GM23338 (cell line): Measurements from ENCODE around the gene ESRRB. TPM values are rescaled to one million over a fixed set of nuclear protein-coding genes. Genes with fewer than 3 reads are reported as not detected.

Experiments used
- ATAC-seq: fragments of 200-7000 bp; cut with Tn5 transposase; 3 replicates; pipeline ENCODE4 v1.9.1; 2020
- DNase-seq: peaks from one replicate; pipeline ENCODE4 v3.0.0-alpha.2; 2015; ENCODE audit warnings: low spot score
- H2AFZ ChIP-seq: fragments of 200-600 bp; sonication (generic); 2 replicates; pipeline ENCODE4 v1.8.0; 2016; ENCODE audit warnings: antibody characterized with exemption, mild to moderate bottlenecking, moderate library complexity
- H3F3A ChIP-seq: fragments of 200-600 bp; sonication (generic); replicated peaks from 2 replicates; pipeline ENCODE4 v1.8.0; 2017; ENCODE audit warnings: antibody characterized with exemption, mixed run types, low read depth
- H3K27ac ChIP-seq: fragments of 200-600 bp; sonication (generic); 2 replicates; pipeline ENCODE4 v1.6.1; 2016; ENCODE audit warnings: low read depth
- H3K27me3 ChIP-seq: fragments of 200-600 bp; sonication (generic); 2 replicates; pipeline ENCODE4 v1.8.0; 2016; ENCODE audit warnings: mild to moderate bottlenecking, mixed run types, moderate library complexity; ENCODE audit not compliant: insufficient read depth
- H3K36me3 ChIP-seq: fragments of 200-600 bp; sonication (generic); 2 replicates; pipeline ENCODE4 v1.8.0; 2016; ENCODE audit warnings: mild to moderate bottlenecking; ENCODE audit not compliant: insufficient read depth
- H3K4me1 ChIP-seq: fragments of 200-600 bp; sonication (generic); 2 replicates; pipeline ENCODE4 v1.8.0; 2016; ENCODE audit warnings: mild to moderate bottlenecking, moderate library complexity; ENCODE audit not compliant: insufficient read depth
- H3K4me2 ChIP-seq: fragments of 200-600 bp; sonication (generic); 2 replicates; pipeline ENCODE4 v1.7.1; 2017; ENCODE audit warnings: mixed run types
- H3K4me3 ChIP-seq: fragments of 200-600 bp; sonication (generic); 2 replicates; pipeline ENCODE4 v1.6.1; 2016; ENCODE audit warnings: mixed run types
- H3K79me2 ChIP-seq: fragments of 200-600 bp; sonication (generic); replicated peaks from 2 replicates; pipeline ENCODE4 v1.8.0; 2017; ENCODE audit warnings: mild to moderate bottlenecking; ENCODE audit not compliant: insufficient read depth
- H3K9me2 ChIP-seq: fragments of 200-600 bp; sonication (generic); 2 replicates; pipeline ENCODE4 v1.8.0; 2017; ENCODE audit not compliant: insufficient read depth
- H4K20me1 ChIP-seq: fragments of 200-600 bp; sonication (generic); replicated peaks from 2 replicates; pipeline ENCODE4 v1.8.0; 2017; ENCODE audit warnings: mild to moderate bottlenecking; ENCODE audit not compliant: insufficient read depth
- H3K27ac Mint-ChIP-seq: 2 replicates; pipeline ENCODE4 v1.8.0; 2020; ENCODE audit warnings: inconsistent platforms, mild to moderate bottlenecking, moderate library complexity, mixed read lengths
- H3K27me3 Mint-ChIP-seq: 3 replicates; pipeline ENCODE4 v1.8.0; 2022; ENCODE audit warnings: low read depth, mild to moderate bottlenecking, moderate library complexity, mixed read lengths, inconsistent platforms; ENCODE audit not compliant: insufficient read depth, poor library complexity
- H3K36me3 Mint-ChIP-seq: 3 replicates; pipeline ENCODE4 v1.8.0; 2021; ENCODE audit warnings: low read depth, mild to moderate bottlenecking, inconsistent platforms, moderate library complexity, mixed read lengths
- H3K4me1 Mint-ChIP-seq: 3 replicates; pipeline ENCODE4 v1.8.0; 2020; ENCODE audit warnings: mild to moderate bottlenecking, inconsistent platforms, mixed read lengths
- H3K4me3 Mint-ChIP-seq: 3 replicates; pipeline ENCODE4 v1.8.0; 2021; ENCODE audit warnings: moderate library complexity, mild to moderate bottlenecking, inconsistent platforms, mixed read lengths
- H3K9me3 Mint-ChIP-seq: 3 replicates; pipeline ENCODE4 v1.8.0; 2020; ENCODE audit warnings: moderate library complexity, mild to moderate bottlenecking, inconsistent platforms, mixed read lengths
- CREB1 ChIP-seq: fragments of 250-450 bp; sonication (Bioruptor Pico); IDR thresholded peaks from 2 replicates; pipeline ENCODE4 v1.5.0; 2020; ENCODE audit warnings: low read depth, mild to moderate bottlenecking, moderate library complexity
- CTCF ChIP-seq, 2 experiments: fragments of 200-600 bp in 1 of 2; sonication (generic) in 1 of 2; conservative IDR thresholded peaks; 2 replicates each; pipeline versions ENCODE4 v1.5.1 to v1.6.1; 2016 to 2017; ENCODE audit warnings: antibody characterized with exemption in 2 of 2, low read depth in 2 of 2, mild to moderate bottlenecking in 2 of 2, moderate library complexity in 1 of 2
- ETS1 ChIP-seq: IDR thresholded peaks from 2 replicates; pipeline ENCODE4 v1.6.1; 2016; ENCODE audit warnings: antibody characterized with exemption
- EZH2 ChIP-seq: fragments of 200-600 bp; sonication (generic); IDR thresholded peaks from one replicate; pipeline ENCODE4 v1.8.0; 2017; ENCODE audit warnings: antibody characterized with exemption, mild to moderate bottlenecking, low read depth; ENCODE audit not compliant: unreplicated experiment
- EZH2phosphoT487 ChIP-seq: fragments of 200-600 bp; sonication (generic); IDR thresholded peaks from one replicate; pipeline ENCODE4 v1.8.1; 2018; ENCODE audit warnings: antibody characterized with exemption; ENCODE audit not compliant: unreplicated experiment
- JUNB ChIP-seq: IDR thresholded peaks from one replicate; pipeline ENCODE4 v1.6.1; 2016; ENCODE audit warnings: antibody characterized with exemption; ENCODE audit not compliant: unreplicated experiment
- NANOG ChIP-seq: IDR thresholded peaks from 2 replicates; pipeline ENCODE4 v1.6.1; 2016; ENCODE audit warnings: antibody characterized with exemption, borderline replicate concordance
- POLR2AphosphoS5 ChIP-seq: IDR thresholded peaks from 2 replicates; pipeline ENCODE4 v1.6.1; 2016; ENCODE audit warnings: antibody characterized with exemption, low read depth
- REST ChIP-seq: IDR thresholded peaks from one replicate; pipeline ENCODE4 v1.6.1; 2018; ENCODE audit warnings: antibody characterized with exemption; ENCODE audit not compliant: unreplicated experiment
- STAT1 ChIP-seq: IDR thresholded peaks from one replicate; pipeline ENCODE4 v1.6.1; 2016; ENCODE audit warnings: antibody characterized with exemption; ENCODE audit not compliant: unreplicated experiment
- ZNF114 ChIP-seq: fragments of 250-450 bp; sonication (Bioruptor Pico); IDR thresholded peaks from 2 replicates; pipeline ENCODE4 v1.5.0; 2020; ENCODE audit warnings: mild to moderate bottlenecking, moderate library complexity
- ZNF331 ChIP-seq: fragments of 250-450 bp; sonication (Bioruptor Pico); IDR thresholded peaks from 2 replicates; pipeline ENCODE4 v1.5.0; 2020; ENCODE audit warnings: low read depth, mild to moderate bottlenecking, moderate library complexity
- polyA plus RNA-seq: library from polyadenylated mRNA; unstranded; fragments of >200 nt; fragmentation: Nextera tagmentation; extraction: Ambion mirVana; gene quantifications from 2 replicates; pipeline ENCODE4 v1.2.1, GENCODE V29; 2016
- total RNA-seq: library from RNA; depleted of rRNA; stranded (reverse); fragments of >200 nt; shearing (Covaris generic); gene quantifications from 2 replicates; pipeline ENCODE4 v1.2.3, GENCODE V29; 2014

Gene ESRRB
- total and polyA plus RNA-seq, 2 experiments from 2014 or later = 0.31 to 0.52 TPM

GRCh38 chr14:76490111-76490510 is 114.2 kb downstream of the ESRRB start (continued):
- TF ChIP-seq REST (no peak), CTCF (conservative IDR thresholded peaks at IDR 0.05; ENCODE audit: low read depth in 2 of 2) (no peak), STAT1 (no peak), JUNB (no peak), NANOG (no peak), EZH2phosphoT487 (no peak), CREB1 (CRISPR knock-in tag) (no peak), POLR2AphosphoS5 (no peak)

- Mint-ChIP-seq H3K9me3 (no peaks in the 10 kb centered on the region), H3K27me3 (no peaks in the 10 kb centered on the region), H3K36me3 (no peaks in the 10 kb centered on the region), H3K27ac (no peak overlapping the region), H3K4me3 (no peak overlapping the region), H3K4me1 (peaks cover 15% of the 10 kb centered on the region)
- H3K27me3 ChIP-seq = no peaks in the 10 kb centered on the region
- H4K20me1 ChIP-seq = no peaks in the 10 kb centered on the region
- no peaks in the 10 kb centered on the region for H3K36me3 ChIP-seq
- no peaks in the 10 kb centered on the region for H3K79me2 ChIP-seq
- no peak overlapping the region for H3K4me3 ChIP-seq
- peak overlapping the region; percentile 43 for H2AFZ ChIP-seq
- peaks cover 6% of the 10 kb centered on the region for H3K4me1 ChIP-seq
- H3K4me2 ChIP-seq = no peak overlapping the region
- H3K27ac ChIP-seq = no peak overlapping the region
- no peaks in the 10 kb centered on the region for H3K9me2 ChIP-seq
- DNase-seq (no peak), ATAC-seq (peak; percentile 59)
- H3F3A ChIP-seq = no peaks in the 10 kb centered on the region
- no peak for TF ChIP-seq REST
- no peak for TF ChIP-seq ZNF114
- TF ChIP-seq POLR2AphosphoS5 = no peak
- TF ChIP-seq EZH2phosphoT487 = no peak
- no peak for TF ChIP-seq EZH2
- no peak for TF ChIP-seq ZNF331
- TF ChIP-seq JUNB = no peak
- TF ChIP-seq NANOG = no peak
- TF ChIP-seq ETS1 = no peak
Observed at GRCh38 chr14:76490735-76491134, 114.8 kb downstream of the ESRRB start.
